ENCODE data around the gene TVP23C.

DNA sequence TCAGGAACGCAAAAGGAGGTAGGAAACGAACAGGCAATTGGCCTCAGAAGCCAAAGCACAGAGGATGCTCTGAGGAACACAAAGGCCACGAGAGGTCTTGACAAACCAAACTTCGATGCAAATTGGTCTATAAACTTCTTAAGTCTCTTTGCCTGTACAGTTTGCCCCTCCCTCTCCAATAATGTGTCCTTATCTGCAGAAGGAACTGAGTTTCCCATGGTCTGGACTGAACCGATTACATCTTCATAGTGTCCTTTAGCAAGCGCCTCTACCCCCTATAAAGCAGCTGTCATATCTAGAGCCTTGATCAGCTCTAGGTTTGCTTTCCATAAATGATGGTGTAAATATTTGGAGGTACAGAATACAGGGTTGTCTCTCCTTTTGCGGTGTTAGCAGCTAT lies 92.7 kb downstream of the TVP23C start:
- TF ChIP-seq, protein P1, sequence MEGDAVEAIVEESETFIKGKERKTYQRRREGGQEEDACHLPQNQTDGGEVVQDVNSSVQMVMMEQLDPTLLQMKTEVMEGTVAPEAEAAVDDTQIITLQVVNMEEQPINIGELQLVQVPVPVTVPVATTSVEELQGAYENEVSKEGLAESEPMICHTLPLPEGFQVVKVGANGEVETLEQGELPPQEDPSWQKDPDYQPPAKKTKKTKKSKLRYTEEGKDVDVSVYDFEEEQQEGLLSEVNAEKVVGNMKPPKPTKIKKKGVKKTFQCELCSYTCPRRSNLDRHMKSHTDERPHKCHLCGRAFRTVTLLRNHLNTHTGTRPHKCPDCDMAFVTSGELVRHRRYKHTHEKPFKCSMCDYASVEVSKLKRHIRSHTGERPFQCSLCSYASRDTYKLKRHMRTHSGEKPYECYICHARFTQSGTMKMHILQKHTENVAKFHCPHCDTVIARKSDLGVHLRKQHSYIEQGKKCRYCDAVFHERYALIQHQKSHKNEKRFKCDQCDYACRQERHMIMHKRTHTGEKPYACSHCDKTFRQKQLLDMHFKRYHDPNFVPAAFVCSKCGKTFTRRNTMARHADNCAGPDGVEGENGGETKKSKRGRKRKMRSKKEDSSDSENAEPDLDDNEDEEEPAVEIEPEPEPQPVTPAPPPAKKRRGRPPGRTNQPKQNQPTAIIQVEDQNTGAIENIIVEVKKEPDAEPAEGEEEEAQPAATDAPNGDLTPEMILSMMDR (IDR thresholded peaks at IDR 0.05; ENCODE audit: insufficient read depth, low read depth, low read length), result no peak
- no peak for TF ChIP-seq EZH2 (IDR thresholded peaks at IDR 0.05; ENCODE audit: insufficient read depth, low read length)

All from astrocyte (in vitro differentiated cells and primary cell).